H1 (cell line): ENCODE measurements around the gene JPT2.

Experiments used
- POLR2AphosphoS5 ChIP-seq: IDR thresholded peaks from 2 replicates; pipeline ENCODE4 v1.6.1; 2011; ENCODE audit warnings: low read depth, low read length
- RAD21 ChIP-seq, 2 experiments: IDR thresholded peaks in 1 of 2; conservative IDR thresholded peaks in 1 of 2; 2 replicates each; pipeline ENCODE4 v1.6.1; 2011; ENCODE audit warnings: low read depth in 2 of 2, low read length in 2 of 2, improper control_type of control experiment in 1 of 2, inconsistent platforms in 1 of 2, mild to moderate bottlenecking in 1 of 2, moderate library complexity in 1 of 2
- SIN3A ChIP-seq, 2 experiments: IDR thresholded peaks in 1 of 2; conservative IDR thresholded peaks in 1 of 2; 2 replicates each; pipeline ENCODE4 v1.6.1; 2011 to 2012; ENCODE audit warnings: low read length in 2 of 2, improper control_type of control experiment in 1 of 2, low read depth in 1 of 2, mild to moderate bottlenecking in 1 of 2
- TF ChIP-seq, protein P1 (sequence below), 3 experiments: IDR thresholded peaks; 1 replicate in 2 of 3; 2 replicates in 1 of 3; pipeline versions ENCODE4 v1.5.1 to v1.6.1; 2011; ENCODE audit warnings: low read length in 3 of 3, mild to moderate bottlenecking in 3 of 3, inconsistent platforms in 2 of 3, low read depth in 1 of 3, moderate library complexity in 1 of 3; ENCODE audit not compliant: insufficient read depth in 1 of 3; ENCODE audit errors: control extremely low read depth in 1 of 3

DNA sequence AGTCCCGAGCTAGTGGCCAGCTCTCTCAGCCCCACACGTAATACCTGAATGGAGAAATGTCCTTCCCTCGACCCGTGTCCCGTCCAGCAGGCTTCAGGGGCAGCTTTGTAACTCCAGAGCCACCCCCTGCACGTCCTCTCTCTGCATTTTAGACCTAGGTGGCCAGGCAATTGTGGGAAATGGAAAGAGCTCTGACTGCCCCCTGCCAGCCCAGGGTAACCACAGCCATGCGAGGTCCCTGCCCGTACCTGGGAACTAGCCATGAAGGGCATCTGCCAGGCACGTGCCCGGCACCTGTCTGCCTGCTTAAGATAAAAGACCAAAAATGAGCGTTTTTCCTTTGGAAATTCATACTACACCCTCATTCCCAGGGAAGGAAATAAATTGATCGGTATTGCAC, 37.1 kb downstream of the JPT2 start:
- TF ChIP-seq, protein P1, sequence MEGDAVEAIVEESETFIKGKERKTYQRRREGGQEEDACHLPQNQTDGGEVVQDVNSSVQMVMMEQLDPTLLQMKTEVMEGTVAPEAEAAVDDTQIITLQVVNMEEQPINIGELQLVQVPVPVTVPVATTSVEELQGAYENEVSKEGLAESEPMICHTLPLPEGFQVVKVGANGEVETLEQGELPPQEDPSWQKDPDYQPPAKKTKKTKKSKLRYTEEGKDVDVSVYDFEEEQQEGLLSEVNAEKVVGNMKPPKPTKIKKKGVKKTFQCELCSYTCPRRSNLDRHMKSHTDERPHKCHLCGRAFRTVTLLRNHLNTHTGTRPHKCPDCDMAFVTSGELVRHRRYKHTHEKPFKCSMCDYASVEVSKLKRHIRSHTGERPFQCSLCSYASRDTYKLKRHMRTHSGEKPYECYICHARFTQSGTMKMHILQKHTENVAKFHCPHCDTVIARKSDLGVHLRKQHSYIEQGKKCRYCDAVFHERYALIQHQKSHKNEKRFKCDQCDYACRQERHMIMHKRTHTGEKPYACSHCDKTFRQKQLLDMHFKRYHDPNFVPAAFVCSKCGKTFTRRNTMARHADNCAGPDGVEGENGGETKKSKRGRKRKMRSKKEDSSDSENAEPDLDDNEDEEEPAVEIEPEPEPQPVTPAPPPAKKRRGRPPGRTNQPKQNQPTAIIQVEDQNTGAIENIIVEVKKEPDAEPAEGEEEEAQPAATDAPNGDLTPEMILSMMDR (IDR thresholded peaks at IDR 0.05; ENCODE audit: control extremely low read depth in 1 of 3, insufficient read depth in 1 of 3, low read depth in 1 of 3, low read length in 3 of 3): no peak
- TF ChIP-seq SIN3A (conservative IDR thresholded peaks at IDR 0.05 in 1 of 2, IDR thresholded peaks at IDR 0.05 in 1 of 2; ENCODE audit: low read depth in 1 of 2, low read length in 2 of 2) (no peak), RAD21 (IDR thresholded peaks at IDR 0.05 in 1 of 2, conservative IDR thresholded peaks at IDR 0.05 in 1 of 2; ENCODE audit: low read depth in 2 of 2, low read length in 2 of 2) (no peak), POLR2AphosphoS5 (no peak)
